IMR-90 (cell line): Measurements from ENCODE around the gene ZNF384. TPM values are rescaled to one million over a fixed set of nuclear protein-coding genes. Genes with fewer than 3 reads are reported as not detected.

ENCODE experiments used
- ATAC-seq: fragments of 200-7000 bp; cut with Tn5 transposase; 2 replicates; pipeline ENCODE4 v1.9.1; 2020; ENCODE audit warnings: low read depth, mild to moderate bottlenecking, moderate library complexity
- BruUV-seq: library from RNA; stranded (reverse); fragments of 400-500 nt; replicated peaks from 2 replicates; lab custom pipeline; 2021; lab: Mats Ljungman, UMichigan
- CTCF ChIA-PET: fragments of 300-600 bp; formaldehyde crosslinking; extraction: SDS; loops from one replicate; lab custom pipeline; 2021; ENCODE audit warnings: antibody characterized with exemption; lab: Yijun Ruan, JAX
- POLR2A ChIA-PET: fragments of 300-600 bp; sonication (Branson Sonifier 250); formaldehyde crosslinking; loops from one replicate; lab custom pipeline; 2022; ENCODE audit warnings: antibody characterized with exemption; ENCODE audit not compliant: unreplicated experiment; lab: Charles Lee
- DNase-seq: peaks from one replicate; pipeline ENCODE4 v3.0.0; 2013
- H2AFZ ChIP-seq: replicated peaks from 2 replicates; pipeline ENCODE3; 2013; ENCODE audit warnings: low read length, mild to moderate bottlenecking; ENCODE audit not compliant: poor library complexity
- H2AK5ac ChIP-seq: 2 replicates; pipeline ENCODE4 v1.6.1; 2013; ENCODE audit warnings: low read depth, low read length, inconsistent platforms
- H2AK9ac ChIP-seq: replicated peaks from 2 replicates; pipeline ENCODE3; 2013; ENCODE audit warnings: mild to moderate bottlenecking, low read depth, low read length, moderate library complexity; ENCODE audit not compliant: poor library complexity
- H2BK120ac ChIP-seq: 2 replicates; pipeline ENCODE4 v1.6.1; 2013; ENCODE audit warnings: low read depth, low read length, inconsistent platforms
- H2BK15ac ChIP-seq: 3 replicates; pipeline ENCODE4 v1.6.1; 2013; ENCODE audit warnings: low read depth, low read length, inconsistent platforms
- H2BK20ac ChIP-seq: 2 replicates; pipeline ENCODE4 v1.6.1; 2013; ENCODE audit warnings: low read depth, mild to moderate bottlenecking, inconsistent platforms, low read length, moderate library complexity
- H2BK5ac ChIP-seq: 2 replicates; pipeline ENCODE4 v1.6.1; 2013; ENCODE audit warnings: mild to moderate bottlenecking, low read depth, low read length, inconsistent platforms; ENCODE audit not compliant: poor library complexity, severe bottlenecking
- H3K14ac ChIP-seq: replicated peaks from 2 replicates; pipeline ENCODE4 v1.6.1; 2013; ENCODE audit warnings: low read depth, low read length, inconsistent platforms
- H3K18ac ChIP-seq: 2 replicates; pipeline ENCODE4 v1.6.1; 2013; ENCODE audit warnings: low read depth, low read length, control low read depth
- H3K23ac ChIP-seq: 2 replicates; pipeline ENCODE4 v1.6.1; 2013; ENCODE audit warnings: low read depth, low read length, inconsistent platforms
- H3K27ac ChIP-seq: 2 replicates; pipeline ENCODE4 v1.5.1; 2013; ENCODE audit warnings: mild to moderate bottlenecking, control low read depth, low read length; ENCODE audit not compliant: insufficient read depth
- H3K27me3 ChIP-seq: 2 replicates; pipeline ENCODE4 v1.6.1; 2013; ENCODE audit warnings: low read length; ENCODE audit not compliant: control insufficient read depth, insufficient read depth
- H3K36me3 ChIP-seq: 2 replicates; pipeline ENCODE4 v1.6.1; 2013; ENCODE audit warnings: low read length, mixed read lengths; ENCODE audit not compliant: control insufficient read depth, insufficient read depth
- H3K4ac ChIP-seq: 2 replicates; pipeline ENCODE4 v1.6.1; 2013; ENCODE audit warnings: low read depth, low read length, inconsistent platforms
- H3K4me1 ChIP-seq: 2 replicates; pipeline ENCODE4 v1.6.1; 2013; ENCODE audit warnings: low read length, mixed read lengths; ENCODE audit not compliant: control insufficient read depth, insufficient read depth
- H3K4me2 ChIP-seq: 2 replicates; pipeline ENCODE4 v1.6.1; 2013; ENCODE audit warnings: low read depth, mild to moderate bottlenecking, control low read depth, low read length, moderate library complexity
- H3K4me3 ChIP-seq: 2 replicates; pipeline ENCODE4 v1.5.1; 2013; ENCODE audit warnings: low read depth, mild to moderate bottlenecking, control low read depth, low read length, moderate library complexity; ENCODE audit not compliant: insufficient read depth
- H3K56ac ChIP-seq: 2 replicates; pipeline ENCODE4 v1.6.1; 2013; ENCODE audit warnings: low read length, inconsistent platforms; ENCODE audit not compliant: insufficient read depth; ENCODE audit errors: extremely low read depth
- H3K79me1 ChIP-seq, 2 experiments: 2 replicates each; pipeline ENCODE4 v1.6.1; 2013; ENCODE audit warnings: low read length in 2 of 2, inconsistent platforms in 1 of 2, low read depth in 1 of 2
- H3K9ac ChIP-seq: 2 replicates; pipeline ENCODE4 v1.6.1; 2013; ENCODE audit warnings: low read depth, low read length, control low read depth
- H3K9me1 ChIP-seq: 2 replicates; pipeline ENCODE4 v1.6.1; 2013; ENCODE audit warnings: low read length, inconsistent platforms; ENCODE audit not compliant: insufficient read depth
- H3K9me3 ChIP-seq: 2 replicates; pipeline ENCODE4 v1.6.1; 2013; ENCODE audit warnings: low read length; ENCODE audit not compliant: control insufficient read depth, insufficient read depth
- H4K20me1 ChIP-seq: 2 replicates; pipeline ENCODE4 v1.6.1; 2013; ENCODE audit warnings: low read length, inconsistent platforms; ENCODE audit not compliant: insufficient read depth
- H4K5ac ChIP-seq: 2 replicates; pipeline ENCODE4 v1.6.1; 2013; ENCODE audit warnings: mild to moderate bottlenecking, low read depth, low read length, control low read depth
- H4K8ac ChIP-seq, 2 experiments: 2 replicates each; pipeline ENCODE4 v1.6.1; 2013; ENCODE audit warnings: low read depth in 2 of 2, low read length in 2 of 2, control low read depth in 1 of 2, inconsistent platforms in 1 of 2
- H4K91ac ChIP-seq: 2 replicates; pipeline ENCODE4 v1.6.1; 2013; ENCODE audit warnings: low read depth, low read length, inconsistent platforms; ENCODE audit not compliant: insufficient read depth
- CHD1 ChIP-seq: IDR thresholded peaks from 2 replicates; pipeline ENCODE4 v1.6.1; 2012; ENCODE audit warnings: low read depth, low read length, improper control_type of control experiment
- CTCF ChIP-seq: conservative IDR thresholded peaks from 2 replicates; pipeline ENCODE4 v1.5.1; 2012; ENCODE audit warnings: mild to moderate bottlenecking, low read depth, low read length, improper control_type of control experiment
- NFE2L2 ChIP-seq: fragments of 150-350 bp; IDR thresholded peaks from 2 replicates; pipeline ENCODE4 v1.6.1; 2016; ENCODE audit warnings: low read depth, mild to moderate bottlenecking, low read length
- RCOR1 ChIP-seq: IDR thresholded peaks from 2 replicates; pipeline ENCODE4 v1.6.1; 2012; ENCODE audit warnings: mild to moderate bottlenecking, low read length, improper control_type of control experiment; ENCODE audit not compliant: insufficient replicate concordance
- RFX5 ChIP-seq: IDR thresholded peaks from 2 replicates; pipeline ENCODE4 v1.8.0; 2012; ENCODE audit warnings: low read depth, mild to moderate bottlenecking, low read length, moderate library complexity
- SMC3 ChIP-seq: fragments of 150-350 bp; IDR thresholded peaks from 2 replicates; pipeline ENCODE4 v1.6.1; 2016; ENCODE audit warnings: low read depth, mild to moderate bottlenecking, antibody characterized with exemption, low read length, moderate library complexity
- WGBS, 2 experiments: methylation state at CpG; one replicate each; pipeline versions ENCODE4 v1.1.5 to v1.1.7; 2013; ENCODE audit warnings: missing lambda C conversion rate in 2 of 2; ENCODE audit not compliant: insufficient read length in 1 of 2; ENCODE audit errors: extremely low coverage in 2 of 2; 5-methylcytosine and 5-hydroxymethylcytosine counted together
- dilution Hi-C: fragments of 300-500 bp; cut with HindIII; formaldehyde crosslinking; loops from one replicate; pipeline ENCODE4 v1.14.3; 2018; ENCODE audit warnings: low sequenced_read_pairs; ENCODE audit not compliant: unreplicated experiment
- in situ Hi-C: fragments of 300-500 bp; cut with MboI; formaldehyde crosslinking; loops from 3 replicates; pipeline ENCODE4 v1.14.3; 2019; ENCODE audit warnings: low sequenced_read_pairs, inconsistent platforms, mixed read lengths
- intact Hi-C: fragments of 100-400 bp; cut with micrococcal nuclease; formaldehyde crosslinking; loops from 2 replicates; pipeline ENCODE4 v1.10.0; 2022
- polyA plus RNA-seq, 3 experiments: library from polyadenylated mRNA; depleted of rRNA; stranded (reverse); fragments of >200 nt; gene quantifications; 2 replicates each; pipeline ENCODE4 v1.2.3, GENCODE V29; 2012; ENCODE audit warnings: low replicate concordance in 1 of 3
- total RNA-seq: library from RNA; depleted of rRNA; stranded (reverse); fragments of >200 nt; gene quantifications from 2 replicates; pipeline ENCODE4 v1.2.3, GENCODE V29; 2012

The ZNF384 gene
- total and polyA plus RNA-seq, 2 of the 4 experiments (the other 2 are of a cell fraction), result 16.3 to 55.6 TPM

DNA sequence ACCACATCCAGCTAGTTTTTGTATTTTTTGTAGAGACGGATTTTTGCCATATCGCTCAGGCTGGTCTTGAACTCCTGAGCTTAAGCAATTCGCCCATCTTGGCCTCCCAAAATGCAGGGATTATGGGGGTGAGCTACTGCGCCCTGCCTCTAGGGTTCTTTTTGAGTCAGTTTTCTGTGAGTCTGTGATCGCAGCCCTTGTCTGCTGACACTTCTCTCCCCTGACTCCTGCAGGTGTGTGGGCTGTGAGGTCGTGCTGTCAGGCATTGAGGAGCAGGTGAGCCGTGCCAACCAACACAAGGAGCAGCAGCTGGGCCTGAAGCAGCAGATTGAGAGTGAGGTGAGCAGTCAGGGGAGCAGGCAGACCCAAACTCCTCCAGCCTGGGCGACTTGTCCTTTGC lies 41.0 kb upstream of the ZNF384 start:
- ATAC-seq (no peak), DNase-seq (no peak)
- CTCF ChIA-PET, result no interaction called here
- POLR2A ChIA-PET, result interaction anchor here (0.8 kb wide), 1 partner anchor 22 kb away, joined by 3 read pairs; the partner anchor contains the start of gene MLF2
- Histone ChIP-seq H3K79me1 (peaks cover 17 to 27% of the 10 kb centered on the region in 2 experiments), H2AK9ac (peak overlapping the region; percentile 28), H3K9me1 (peaks cover 2% of the 10 kb centered on the region; the same call in 1 of the 2 replicates), H3K27me3 (no peaks in the 10 kb centered on the region), H2BK15ac (no peak overlapping the region), H4K91ac (no peak overlapping the region), H3K18ac (no peak overlapping the region), H2BK120ac (no peak overlapping the region), H3K27ac (no peak overlapping the region), H3K36me3 (peaks cover 46% of the 10 kb centered on the region), H3K9me3 (no peaks in the 10 kb centered on the region), H3K56ac (no peak overlapping the region), H3K4me1 (no peaks in the 10 kb centered on the region), H2BK20ac (no peak overlapping the region), H2BK5ac (no peak overlapping the region), H4K20me1 (no peaks in the 10 kb centered on the region), H2AK5ac (no peak overlapping the region), H4K8ac (no peak overlapping the region), H4K5ac (no peak overlapping the region), H3K4me3 (no peak overlapping the region), H3K23ac (no peak overlapping the region), H3K14ac (no peak overlapping the region), H3K4me2 (no peak overlapping the region), H2AFZ (no peak overlapping the region), H3K4ac (no peak overlapping the region), H3K9ac (no peak overlapping the region)
- whole genome bisulfite sequencing, 2 experiments, result 95% methylated on average over 3 of the region's 8 CpGs; no CpG with 5 or more reads in 1 of the 2 experiments
- intact Hi-C loops, result no loop called here
- BruUV-seq, result no TSS peak
- in situ Hi-C loops, result no loop called here
- dilution Hi-C loops, result no loop called here
- no peak for TF ChIP-seq NFE2L2
- no peak for TF ChIP-seq SMC3
- TF ChIP-seq RFX5, result no peak
- no peak for TF ChIP-seq CTCF
- no peak for TF ChIP-seq RCOR1
- TF ChIP-seq CHD1, result no peak
